Right lobe of liver (tissue), 6 donors: Measurements from ENCODE around the gene GALNS. TPM values are rescaled to one million over a fixed set of nuclear protein-coding genes. Genes with fewer than 3 reads are reported as not detected.

Source experiments
- ATAC-seq, 4 donors: fragments of 200-7000 bp; cut with Tn5 transposase; one replicate each; pipeline ENCODE4 v1.9.1; 2020; ENCODE audit warnings: mild to moderate bottlenecking in 4 of 4, moderate library complexity in 4 of 4
- DNase-seq, 3 donors: peaks; one replicate each; pipeline ENCODE4 v3.0.0-alpha.2; 2020
- H3K27ac ChIP-seq, 3 donors: fragments of 200-600 bp; one replicate each; pipeline ENCODE4 v1.8.0; 2022
- H3K27me3 ChIP-seq, 2 donors: fragments of 200-600 bp; one replicate each; pipeline ENCODE4 v1.8.0; 2022
- H3K36me3 ChIP-seq, 4 donors: fragments of 200-600 bp; sonication (generic) in 1 of 4; one replicate each; pipeline versions ENCODE4 v1.5.1 to v1.8.0; 2017 to 2022; ENCODE audit warnings: control low read depth in 1 of 4
- H3K4me1 ChIP-seq, 4 donors: fragments of 200-600 bp; sonication (generic) in 1 of 4; one replicate each; pipeline versions ENCODE4 v1.5.1 to v1.8.0; 2017 to 2022; ENCODE audit warnings: control low read depth in 1 of 4
- H3K4me3 ChIP-seq, 3 donors: fragments of 200-600 bp; one replicate each; pipeline ENCODE4 v1.8.0; 2022
- H3K9me3 ChIP-seq, 4 donors: fragments of 200-600 bp; sonication (generic) in 1 of 4; one replicate each; pipeline versions ENCODE4 v1.5.1 to v1.8.0; 2017 to 2022; ENCODE audit warnings: control low read depth in 1 of 4
- CTCF ChIP-seq, 4 donors: fragments of 200-600 bp in 3 of 4; fragments of 450-650 bp in 1 of 4; IDR thresholded peaks; one replicate each; pipeline versions ENCODE4 v1.5.1 to v1.8.0; 2016 to 2022; ENCODE audit warnings: antibody characterized with exemption in 4 of 4, mild to moderate bottlenecking in 2 of 4
- POLR2A ChIP-seq: fragments of 450-650 bp; IDR thresholded peaks from one replicate; pipeline ENCODE4 v1.6.1; 2017; ENCODE audit warnings: antibody characterized with exemption, mild to moderate bottlenecking
- WGBS: methylation state at CpG from one replicate; pipeline ENCODE4 v1.1.6; 2018; ENCODE audit warnings: low coverage, low lambda C conversion rate; ENCODE audit not compliant: insufficient coverage; ENCODE audit errors: missing lambda C conversion rate; 5-methylcytosine and 5-hydroxymethylcytosine counted together
- intact Hi-C, 2 donors: fragments of 100-400 bp; cut with DNase I; formaldehyde crosslinking; loops; one replicate each; pipeline versions ENCODE4 v1.11.2 to v1.14.1; 2022
- total RNA-seq, 6 experiments: library from RNA; depleted of rRNA in 2 of 6; stranded (reverse); fragments of >200 nt in 2 of 6; fragmentation: NEBNext Ultra II Directional in 3 of 6; extraction: Animal tissue kit (Norgen Biotek cat#: 25700) in 3 of 6; gene quantifications; one replicate each; pipeline versions ENCODE4 v1.1.0 to v1.2.4, GENCODE V29; 2016 to 2023
- donor health status: DM: no; HTN: yes; CAD: no.
- donor health status: DM: no; HTN: no; CAD: no.
- donor health status: DM: no; HTN: no; CAD: no.
- donor health status: DM: no; HTN: yes; CAD: no.
- donor health status: DM: no; HTN: yes; CAD: no.

The GALNS gene
- total RNA-seq, 6 experiments from 2014 or later: 9.2 to 20.6 (median 16.5) TPM

- Histone ChIP-seq H3K9me3 (no peaks in the 10 kb centered on the region), H3K27ac (no peak overlapping the region), H3K27me3 (no peaks in the 10 kb centered on the region), H3K36me3 (no peaks in the 10 kb centered on the region), H3K4me3 (no peak overlapping the region), H3K4me1 (no peaks in the 10 kb centered on the region)
- TF ChIP-seq POLR2A: no peak
- no peak for TF ChIP-seq CTCF (IDR thresholded peaks at IDR 0.05)
- ATAC-seq (no peak), DNase-seq (no peak)
- intact Hi-C loops: no loop called here
- 79% methylated on average over 11 of the region's 30 CpGs for WGBS
Observed at GRCh38 chr16:88888461-88889387, 32.0 kb upstream of the GALNS start.

DNA sequence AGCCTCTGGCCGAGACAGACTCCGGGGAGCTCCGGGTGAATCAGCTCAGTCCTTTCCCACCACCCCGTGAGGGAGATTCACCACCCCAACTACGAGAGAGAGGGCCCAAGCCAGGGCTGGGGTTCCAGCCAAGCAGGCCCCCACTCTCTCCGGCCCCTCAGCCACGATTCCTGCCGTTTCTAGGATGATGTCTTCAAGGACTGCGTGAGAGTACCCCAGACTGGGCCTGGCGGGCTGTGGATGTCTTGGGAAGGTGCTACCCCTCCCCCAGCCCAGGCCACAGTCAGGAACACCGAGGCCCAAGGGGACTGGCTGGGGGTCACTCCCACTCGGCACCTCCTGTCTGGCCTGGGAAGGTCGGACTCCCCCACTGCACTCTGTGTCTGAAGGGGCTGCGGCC, 31.3 kb upstream of the GALNS start:
- H3K27me3 ChIP-seq: no peaks in the 10 kb centered on the region
- DNase-seq (no peak), ATAC-seq (no peak)
- 80% methylated on average over 4 of the region's 14 CpGs for WGBS
- H3K27ac ChIP-seq: no peak overlapping the region
- H3K36me3 ChIP-seq: no peaks in the 10 kb centered on the region
- intact Hi-C loops: no loop called here
- peaks cover 0 to 7% (median 0%) of the 10 kb centered on the region in 4 donors for H3K4me1 ChIP-seq
- H3K9me3 ChIP-seq: no peaks in the 10 kb centered on the region
- no peak overlapping the region for H3K4me3 ChIP-seq
- TF ChIP-seq CTCF (IDR thresholded peaks at IDR 0.05) (no peak), POLR2A (no peak)

- Histone ChIP-seq H3K4me1 (peaks cover 0 to 10% (median 0%) of the 10 kb centered on the region in 4 donors), H3K9me3 (no peaks in the 10 kb centered on the region), H3K36me3 (no peaks in the 10 kb centered on the region), H3K4me3 (no peak overlapping the region), H3K27me3 (no peaks in the 10 kb centered on the region), H3K27ac (no peak overlapping the region)
- 81% methylated on average over 10 of the region's 39 CpGs for WGBS
- ATAC-seq: no peak
- intact Hi-C loops: no loop called here
- no peak for DNase-seq
- TF ChIP-seq POLR2A: no peak
- TF ChIP-seq CTCF (IDR thresholded peaks at IDR 0.05): no peak
Observed at GRCh38 chr16:88886845-88887521, 30.2 kb upstream of the GALNS start.

DNA sequence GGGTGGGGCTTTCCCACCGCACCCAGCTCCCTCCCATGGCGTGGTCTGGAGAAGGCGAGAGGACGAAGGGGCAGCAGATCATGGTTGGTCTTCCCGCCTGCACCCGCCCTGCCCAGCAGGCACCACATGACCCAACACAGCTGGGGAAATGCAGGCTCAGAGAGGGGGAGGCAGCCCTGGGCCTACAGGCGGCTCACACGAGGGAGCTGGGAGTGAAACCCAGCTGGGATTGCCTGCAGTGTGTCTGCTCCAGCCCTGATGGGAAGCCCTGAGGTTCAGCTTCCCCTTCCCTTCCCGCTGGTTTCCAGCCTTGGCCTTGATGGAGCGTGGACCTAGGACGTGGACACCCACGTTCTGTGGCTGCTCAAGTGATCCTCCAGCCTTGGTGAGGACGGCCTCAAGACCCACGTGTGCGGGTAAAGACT, 29.7 kb upstream of the GALNS start:
- DNase-seq: no peak
- H3K4me3 ChIP-seq: no peak overlapping the region
- H3K36me3 ChIP-seq: no peaks in the 10 kb centered on the region
- ATAC-seq: no peak
- TF ChIP-seq CTCF (IDR thresholded peaks at IDR 0.05) (no peak), POLR2A (no peak)
- no peak overlapping the region for H3K27ac ChIP-seq
- intact Hi-C loops: no loop called here
- peaks cover 0 to 14% (median 0%) of the 10 kb centered on the region in 4 donors for H3K4me1 ChIP-seq
- no peaks in the 10 kb centered on the region for H3K27me3 ChIP-seq
- H3K9me3 ChIP-seq: no peaks in the 10 kb centered on the region
- WGBS: 100% methylated on average over 2 of the region's 15 CpGs
